Cardiac fibroblast (primary cell): ENCODE measurements around the gene ABHD12.
A peak's percentile ranks its signal among the peaks of the same experiment; 100 is the strongest.

Experiments
- DNase-seq, 2 donors: peaks; one replicate each; pipeline versions ENCODE4 v3.0.0 to v3.0.0-alpha.2; 2010; ENCODE audit warnings: low read depth in 2 of 2
- H3K4me3 ChIP-seq, 2 donors: replicated peaks in 1 of 2; 1 replicate in 1 of 2; 2 replicates in 1 of 2; pipeline ENCODE4 v1.5.1; 2011; ENCODE audit warnings: low read depth in 2 of 2, low read length in 2 of 2, mild to moderate bottlenecking in 2 of 2, moderate library complexity in 1 of 2
- TF ChIP-seq, protein P1 (sequence below): IDR thresholded peaks from one replicate; pipeline ENCODE4 v1.5.1; 2011; ENCODE audit warnings: low read depth, mild to moderate bottlenecking, low read length, inconsistent platforms

ABHD12 gene

DNA sequence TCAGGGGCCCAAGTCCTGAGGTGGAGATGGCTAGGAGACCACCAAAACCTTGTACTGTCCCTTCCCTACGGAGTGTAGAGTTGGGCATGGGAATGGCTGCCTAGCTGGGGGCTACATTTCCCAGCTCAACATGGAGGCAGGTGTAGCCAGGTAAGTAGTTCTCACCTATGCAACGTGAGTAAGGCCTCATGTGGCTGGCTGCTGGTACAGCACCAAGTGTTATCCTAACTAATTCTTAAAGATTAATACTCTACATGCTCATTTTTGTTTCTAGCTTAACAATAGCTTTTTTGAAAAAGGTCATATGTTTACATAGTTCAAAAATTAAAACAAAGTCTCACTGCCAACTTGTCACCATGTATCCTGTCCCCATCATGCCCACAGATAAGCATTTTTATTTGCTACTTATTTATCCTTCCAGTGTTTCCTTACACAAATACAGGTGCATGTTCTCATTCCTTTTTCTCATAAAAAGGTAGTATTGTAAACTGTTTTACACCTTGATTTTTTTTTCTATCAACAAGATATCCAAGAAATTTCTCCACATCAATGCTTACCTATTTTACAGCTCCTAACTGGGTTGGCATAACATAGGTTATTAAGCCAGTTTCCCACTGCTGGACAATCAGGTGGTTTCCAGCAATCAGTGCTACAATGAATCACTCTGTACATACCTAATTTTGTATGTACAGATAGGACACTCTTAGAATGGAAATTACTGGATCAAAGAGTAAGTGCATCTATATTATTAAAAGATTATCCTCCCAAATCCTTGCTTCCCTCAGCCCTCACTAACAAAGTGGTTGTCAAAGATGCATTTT lies 25.5 kb downstream of the ABHD12 start:
- TF ChIP-seq, protein P1, sequence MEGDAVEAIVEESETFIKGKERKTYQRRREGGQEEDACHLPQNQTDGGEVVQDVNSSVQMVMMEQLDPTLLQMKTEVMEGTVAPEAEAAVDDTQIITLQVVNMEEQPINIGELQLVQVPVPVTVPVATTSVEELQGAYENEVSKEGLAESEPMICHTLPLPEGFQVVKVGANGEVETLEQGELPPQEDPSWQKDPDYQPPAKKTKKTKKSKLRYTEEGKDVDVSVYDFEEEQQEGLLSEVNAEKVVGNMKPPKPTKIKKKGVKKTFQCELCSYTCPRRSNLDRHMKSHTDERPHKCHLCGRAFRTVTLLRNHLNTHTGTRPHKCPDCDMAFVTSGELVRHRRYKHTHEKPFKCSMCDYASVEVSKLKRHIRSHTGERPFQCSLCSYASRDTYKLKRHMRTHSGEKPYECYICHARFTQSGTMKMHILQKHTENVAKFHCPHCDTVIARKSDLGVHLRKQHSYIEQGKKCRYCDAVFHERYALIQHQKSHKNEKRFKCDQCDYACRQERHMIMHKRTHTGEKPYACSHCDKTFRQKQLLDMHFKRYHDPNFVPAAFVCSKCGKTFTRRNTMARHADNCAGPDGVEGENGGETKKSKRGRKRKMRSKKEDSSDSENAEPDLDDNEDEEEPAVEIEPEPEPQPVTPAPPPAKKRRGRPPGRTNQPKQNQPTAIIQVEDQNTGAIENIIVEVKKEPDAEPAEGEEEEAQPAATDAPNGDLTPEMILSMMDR: no peak
- no peak overlapping the region for H3K4me3 ChIP-seq
- DNase-seq: no peak

DNA sequence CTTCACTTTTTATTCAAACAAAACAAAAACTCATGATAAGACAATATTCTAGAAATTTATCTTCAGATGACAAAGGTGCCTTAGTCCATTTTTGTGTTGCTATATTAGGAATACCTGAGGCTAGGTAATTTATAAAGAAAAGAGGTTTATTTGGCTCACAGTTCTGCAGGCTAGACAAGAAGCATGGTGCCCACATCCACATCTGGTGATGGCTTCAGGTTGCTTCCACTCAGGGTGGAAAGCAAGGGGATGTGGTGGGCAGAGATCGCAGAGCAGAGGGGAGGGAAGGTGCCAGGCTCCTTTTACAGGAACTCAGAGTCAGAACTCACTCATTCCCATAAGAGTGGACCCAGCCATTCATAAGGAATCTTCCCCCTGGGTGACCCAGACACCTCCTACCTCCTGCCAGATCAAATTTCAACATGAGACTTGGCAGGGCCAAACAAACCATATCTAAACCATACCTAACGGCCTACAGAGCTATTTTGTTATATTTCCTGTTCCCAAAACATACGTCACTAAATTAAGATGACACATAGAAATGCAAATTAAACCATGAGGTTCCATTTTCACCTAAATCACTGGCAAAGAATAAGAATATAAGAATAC lies 26.4 kb downstream of the ABHD12 start:
- no peak overlapping the region for H3K4me3 ChIP-seq

DNA sequence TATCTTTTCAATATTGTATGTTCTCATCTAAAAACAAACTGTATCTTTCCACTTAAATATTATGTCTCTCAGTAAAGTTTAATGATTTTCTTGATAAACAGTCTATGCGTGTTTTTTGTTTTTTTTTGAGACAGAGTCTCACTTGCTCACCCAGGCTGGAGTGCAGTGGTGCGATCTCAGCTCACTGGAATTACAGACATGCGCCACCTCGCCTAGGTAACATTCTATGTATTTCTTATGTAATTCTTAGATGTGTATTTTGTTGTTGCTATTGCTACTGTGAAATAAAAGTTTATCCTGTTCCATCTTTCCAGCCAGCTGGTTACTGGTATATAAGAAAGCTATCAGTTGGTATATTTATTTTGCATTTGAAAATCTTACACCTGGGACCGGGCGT lies 29.4 kb downstream of the ABHD12 start:
- no peak overlapping the region for H3K4me3 ChIP-seq
- peak; percentile 14 to 55 for DNase-seq
- TF ChIP-seq, protein P1: no peak

More for the DNA sequence above, 26.4 kb downstream of the ABHD12 start:
- peak; percentile 15 to 41 for DNase-seq
- TF ChIP-seq, protein P1: no peak

DNA sequence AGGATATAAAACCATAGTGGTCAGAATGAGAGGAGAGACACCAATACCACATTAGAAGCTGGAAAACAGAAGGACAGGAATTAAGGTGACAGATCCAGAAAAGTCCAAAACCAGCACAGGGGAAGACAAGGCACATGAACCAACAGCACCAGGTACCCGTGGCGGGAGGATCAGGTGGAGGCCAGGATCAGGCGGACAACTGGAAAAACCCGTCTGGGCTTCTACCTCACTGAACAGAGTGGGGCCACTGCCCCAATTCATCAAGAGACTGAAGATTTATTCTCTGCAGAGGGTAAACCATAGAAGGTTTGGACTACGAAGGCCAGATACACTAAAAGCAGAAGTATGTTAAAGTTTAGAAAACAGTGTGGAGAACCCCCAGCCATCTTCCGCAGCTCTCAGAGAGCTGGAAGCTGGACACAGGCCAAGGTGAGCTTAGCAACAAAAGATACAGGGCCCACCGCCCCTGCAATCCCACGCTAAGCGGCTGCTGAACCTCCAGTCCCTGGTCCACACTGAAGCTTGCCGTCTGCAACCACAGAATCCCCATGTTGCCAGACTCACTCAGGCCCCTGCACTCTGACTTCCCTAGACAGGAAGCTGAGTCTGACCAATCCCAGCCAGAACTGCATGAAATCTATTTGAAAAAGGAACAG lies 29.9 kb downstream of the ABHD12 start:
- H3K4me3 ChIP-seq: no peak overlapping the region
- TF ChIP-seq, protein P1: no peak
- peak; percentile 53 to 60 for DNase-seq

DNA sequence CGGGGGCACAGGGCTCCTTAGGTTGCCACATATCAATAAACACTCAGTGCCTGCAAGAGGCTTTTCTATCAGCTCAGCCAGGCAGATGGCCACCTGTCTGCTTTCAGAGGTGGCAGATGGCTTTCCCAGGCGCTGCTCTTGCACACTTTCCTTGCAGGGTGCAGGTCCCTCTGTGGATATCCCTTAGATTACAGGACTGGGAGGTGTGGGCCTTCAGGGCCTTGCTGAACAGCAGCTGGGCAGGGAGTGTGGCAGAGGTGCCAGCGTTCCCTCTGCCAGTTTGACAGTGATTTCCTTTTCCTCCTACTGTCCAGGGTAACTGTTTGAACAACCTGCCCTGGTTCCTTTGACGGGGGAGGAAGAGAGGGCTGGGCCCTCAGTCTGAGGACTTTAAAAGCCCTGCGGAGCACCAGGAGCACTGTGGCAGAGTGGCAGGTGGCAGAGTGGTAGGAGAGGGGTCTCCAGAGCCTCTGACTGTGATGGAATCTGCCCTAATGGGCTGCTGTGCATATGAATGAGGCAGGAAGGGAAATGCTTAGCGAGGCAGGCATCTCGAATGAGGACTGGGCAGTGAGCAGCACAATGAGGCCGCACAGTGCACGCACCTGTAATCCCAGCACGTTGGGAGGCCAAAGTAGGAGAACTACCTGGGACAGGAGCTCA lies 34.2 kb downstream of the ABHD12 start:
- no peak for DNase-seq
- no peak overlapping the region for H3K4me3 ChIP-seq
- TF ChIP-seq, protein P1: no peak

DNA sequence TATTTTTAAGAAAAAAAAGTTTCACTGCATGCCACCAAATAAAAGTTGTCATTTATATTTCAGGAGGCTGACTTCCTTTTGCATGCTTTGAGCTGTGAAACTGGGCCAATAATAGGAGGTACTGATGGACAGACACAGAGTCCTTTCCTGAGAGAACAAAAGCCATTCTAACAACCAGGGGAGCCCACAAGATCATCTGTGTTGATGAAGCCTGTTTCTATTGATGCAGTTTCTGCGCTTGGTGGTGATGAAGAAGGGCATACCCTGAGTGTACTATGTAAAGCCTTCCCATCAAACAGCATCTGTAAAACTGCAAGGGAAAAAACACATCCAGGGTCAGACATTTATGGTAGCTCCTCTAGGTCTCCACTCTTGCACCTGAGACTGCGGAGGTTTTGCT lies 34.8 kb downstream of the ABHD12 start:
- no peak overlapping the region for H3K4me3 ChIP-seq
- TF ChIP-seq, protein P1: no peak
- DNase-seq: no peak
